ENCODE data around the gene COL9A3.
A peak's percentile ranks its signal among the peaks of the same experiment; 100 is the strongest.

Gene COL9A3

DNA sequence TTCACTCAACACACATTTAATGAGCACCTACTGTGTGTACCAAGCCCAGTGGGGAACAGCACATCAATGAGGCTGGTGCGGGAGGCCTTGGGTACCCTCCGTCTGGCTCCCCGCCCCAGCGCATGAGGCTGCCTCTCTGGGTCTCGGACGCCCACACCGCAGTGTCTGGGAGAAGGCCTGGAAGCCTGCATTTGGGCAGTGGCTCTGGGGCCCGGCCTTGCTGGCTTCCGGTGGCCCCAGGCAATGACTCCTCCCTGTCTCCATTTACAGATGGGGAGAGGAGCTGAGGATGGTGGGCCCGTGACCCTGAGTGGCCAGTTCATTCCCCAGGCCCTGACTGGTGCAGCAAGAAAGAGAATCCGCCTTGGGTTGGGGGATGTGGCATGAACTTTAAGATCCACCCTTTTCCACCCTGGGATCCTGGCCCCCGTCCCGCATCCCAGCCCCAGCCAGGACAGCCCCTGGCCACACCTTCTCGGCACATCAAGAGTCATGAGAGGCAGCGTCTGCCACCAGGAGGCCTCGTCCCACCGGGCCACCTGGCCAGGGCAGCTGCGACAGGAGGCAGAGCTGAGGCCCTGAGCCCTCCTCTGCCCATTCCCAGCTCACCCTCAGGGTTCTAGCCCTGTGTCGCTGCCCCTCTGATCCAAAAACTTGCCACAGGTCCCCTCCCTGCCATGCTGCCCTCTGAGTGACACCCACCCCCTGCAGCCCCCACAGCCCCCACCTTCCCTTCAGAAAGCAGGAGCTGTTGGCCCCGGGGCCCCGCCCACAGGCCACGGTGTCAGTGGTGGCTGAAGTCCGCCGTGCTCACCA is 38.0 kb upstream of the COL9A3 start:
- DNase-seq (ENCODE audit: low spot score) = no peak

GRCh38 chr20:62779417-62779685 is 37.5 kb upstream of the COL9A3 start:
- no peak for DNase-seq (ENCODE audit: low spot score)

- DNase-seq (ENCODE audit: low spot score) = no peak
These were observed 36.6 kb upstream of the COL9A3 start for GRCh38 chr20:62780204-62780603.

DNA sequence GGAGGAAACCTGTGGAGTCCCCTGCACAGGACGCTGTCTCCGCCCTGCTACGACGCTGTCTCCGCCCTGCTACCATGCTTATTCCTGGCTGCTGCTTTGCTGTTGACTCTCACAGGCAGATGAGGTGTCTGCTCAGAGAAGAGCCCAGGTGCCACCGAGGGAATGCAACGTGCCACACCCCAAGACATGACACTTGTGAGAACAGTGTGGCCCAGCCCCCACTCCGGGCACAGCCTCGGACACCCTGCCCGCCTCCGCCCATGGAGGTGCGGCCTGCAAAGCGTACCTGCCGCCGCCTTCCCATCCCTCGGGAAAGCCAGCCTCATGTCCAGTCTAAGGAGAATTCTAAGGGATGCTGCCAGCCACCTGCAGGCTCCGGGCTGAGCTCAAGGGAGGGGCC is 36.2 kb upstream of the COL9A3 start:
- DNase-seq (ENCODE audit: low spot score) = no peak

GRCh38 chr20:62782149-62782892 is 34.5 kb upstream of the COL9A3 start:
- no peak for DNase-seq (ENCODE audit: low spot score)

DNA sequence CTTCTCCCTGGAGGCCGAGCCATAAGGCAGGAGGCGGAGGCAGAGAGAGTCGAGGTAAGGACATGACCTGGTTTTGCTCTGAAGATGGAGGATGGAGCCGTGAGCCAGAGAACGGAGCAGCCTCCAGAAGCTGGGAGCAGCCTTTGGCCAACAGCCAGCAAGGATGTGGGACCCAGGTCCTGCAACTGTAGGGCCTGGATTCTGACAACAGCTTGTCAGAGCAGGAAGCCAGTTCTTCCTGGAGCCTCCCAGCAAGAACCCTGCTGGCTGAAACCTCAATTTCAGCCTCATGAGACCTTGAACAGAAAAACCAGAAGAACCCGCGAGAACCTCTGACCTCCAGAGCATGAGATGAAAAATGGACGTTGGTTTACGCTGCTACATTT is 34.0 kb upstream of the COL9A3 start:
- DNase-seq (ENCODE audit: low spot score) = no peak

- no peak for DNase-seq (ENCODE audit: low spot score)
These were observed 32.4 kb upstream of the COL9A3 start for GRCh38 chr20:62784497-62784896.

- DNase-seq (ENCODE audit: low spot score) = no peak
These were observed 31.5 kb upstream of the COL9A3 start for GRCh38 chr20:62785393-62785792.

DNA sequence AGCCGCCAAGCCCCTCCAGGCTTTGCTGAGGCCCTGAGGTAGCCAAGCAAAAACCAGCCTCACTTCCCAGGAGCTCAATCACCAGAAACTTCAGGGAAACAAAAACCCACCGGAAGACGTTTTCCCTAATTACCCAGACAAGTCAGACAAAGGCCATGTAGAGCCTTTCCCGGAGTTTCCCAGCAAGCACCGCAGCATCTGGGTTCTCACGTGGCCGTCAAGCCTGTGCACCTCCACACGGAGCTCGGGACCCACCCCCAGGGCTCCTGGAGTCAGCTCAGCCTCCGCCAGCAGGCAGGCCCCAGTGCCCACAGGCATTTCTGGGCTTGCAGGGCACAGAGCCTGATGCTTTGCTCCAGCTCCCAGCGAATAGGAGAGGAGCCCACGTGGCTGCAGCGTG is 30.7 kb upstream of the COL9A3 start:
- no peak for DNase-seq (ENCODE audit: low spot score)

- DNase-seq (ENCODE audit: low spot score) = no peak
These were observed 29.5 kb upstream of the COL9A3 start for GRCh38 chr20:62787321-62787720.

GRCh38 chr20:62787866-62788265 is 29.0 kb upstream of the COL9A3 start:
- no peak for DNase-seq (ENCODE audit: low spot score)

DNA sequence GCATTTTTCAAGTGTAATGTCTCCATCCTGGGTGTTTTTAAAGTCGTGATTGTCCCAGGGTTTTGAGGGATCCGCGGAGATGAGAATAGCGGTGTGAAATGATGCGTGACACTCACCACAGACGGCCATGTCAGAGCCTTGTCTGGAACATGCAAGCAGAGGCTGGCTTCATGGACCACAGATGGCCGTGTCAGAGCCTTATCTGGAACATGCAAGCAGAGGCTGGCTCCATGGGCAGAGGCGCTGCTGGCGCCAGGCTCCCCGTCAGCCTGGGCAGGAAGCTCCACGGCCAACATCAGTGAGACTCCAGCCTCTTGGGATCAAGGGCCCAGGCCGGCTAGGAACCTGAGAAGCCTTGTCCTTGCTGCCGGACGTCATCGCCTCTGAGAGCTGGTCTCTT is 28.2 kb upstream of the COL9A3 start:
- DNase-seq (ENCODE audit: low spot score) = no peak

- DNase-seq (ENCODE audit: low spot score) = no peak
These were observed 26.8 kb upstream of the COL9A3 start for GRCh38 chr20:62790075-62790474.

DNA sequence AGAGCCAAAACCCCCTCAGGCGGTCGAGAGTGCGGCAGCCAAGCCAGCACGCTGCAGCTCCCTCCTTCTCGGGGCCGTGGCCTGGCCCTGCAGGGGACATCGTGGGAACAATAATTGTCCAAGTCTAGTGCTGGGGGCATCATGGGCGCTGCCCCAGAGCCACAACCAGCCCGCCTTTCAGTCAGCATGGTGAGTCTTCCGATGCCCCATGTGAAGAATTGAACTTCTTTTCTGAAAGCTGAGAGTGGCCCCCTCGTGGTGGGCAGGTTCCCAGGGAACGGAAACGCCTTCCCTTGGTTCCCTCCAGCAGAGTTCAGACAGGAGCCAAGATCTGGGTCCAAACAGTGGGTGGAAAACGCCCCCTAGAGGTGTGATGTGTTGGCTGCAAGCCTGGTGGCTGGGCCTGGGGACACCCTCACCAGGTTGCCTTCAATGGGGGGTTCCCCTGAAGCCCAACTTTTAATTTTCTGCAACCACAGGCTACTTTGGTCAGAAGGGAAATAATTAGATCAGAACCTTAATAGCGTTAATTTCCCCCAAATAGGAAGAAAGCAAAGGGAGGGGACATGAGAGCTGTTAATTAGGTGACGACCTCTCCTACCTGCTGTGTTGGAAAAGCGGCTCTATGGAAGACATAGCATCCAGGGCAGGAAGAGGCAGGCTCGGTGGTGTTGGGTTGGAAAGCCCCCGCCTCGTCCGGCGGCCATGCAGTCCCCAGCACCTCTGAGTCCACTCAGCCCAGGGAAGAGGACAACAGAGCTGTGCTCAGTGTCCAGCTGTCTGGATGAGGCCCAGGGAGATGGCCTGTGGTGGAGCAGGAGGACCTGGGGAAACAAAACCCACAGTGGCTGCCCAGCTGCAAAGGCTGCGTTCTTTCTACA is 25.3 kb upstream of the COL9A3 start:
- DNase-seq (ENCODE audit: low spot score) = peak; percentile 73

DNA sequence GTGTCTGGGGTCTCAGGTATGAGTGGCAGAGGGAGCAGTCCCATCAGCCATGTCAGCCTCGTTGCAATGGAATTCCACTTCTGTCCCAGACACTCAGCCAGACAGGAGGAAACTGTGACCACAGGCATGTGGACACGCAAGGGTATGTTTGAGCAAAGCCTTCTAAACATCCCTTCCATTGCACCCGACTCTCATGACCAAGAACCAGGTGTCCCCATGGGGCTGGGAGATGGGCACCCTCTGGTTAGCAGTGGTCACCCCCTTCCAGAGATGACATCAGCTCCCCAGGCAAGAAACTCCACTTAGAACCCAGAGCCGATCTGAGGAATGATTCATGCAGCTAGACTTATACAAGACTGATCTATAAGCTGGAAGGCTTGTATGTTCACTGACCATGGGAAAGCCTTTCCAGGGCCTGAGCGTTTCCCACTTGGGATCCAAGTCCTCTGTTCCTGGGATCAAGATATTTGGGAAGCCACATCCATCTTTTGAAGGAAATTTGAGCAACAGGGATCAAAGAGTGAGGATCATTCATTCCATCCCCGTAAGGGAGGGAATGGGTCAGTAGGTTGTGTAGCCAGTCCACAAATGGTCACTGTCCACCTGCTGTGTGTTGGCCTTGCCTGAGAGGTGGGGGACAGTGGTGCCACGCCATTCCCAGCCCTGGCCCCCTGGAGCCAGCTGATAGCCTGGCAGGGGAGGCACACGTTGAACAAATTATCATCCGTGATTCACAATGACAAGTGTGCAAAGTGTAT is 24.5 kb upstream of the COL9A3 start:
- DNase-seq (ENCODE audit: low spot score) = peak; percentile 10

- no peak for DNase-seq (ENCODE audit: low spot score)
These were observed 23.7 kb upstream of the COL9A3 start for GRCh38 chr20:62792940-62793756.

DNA sequence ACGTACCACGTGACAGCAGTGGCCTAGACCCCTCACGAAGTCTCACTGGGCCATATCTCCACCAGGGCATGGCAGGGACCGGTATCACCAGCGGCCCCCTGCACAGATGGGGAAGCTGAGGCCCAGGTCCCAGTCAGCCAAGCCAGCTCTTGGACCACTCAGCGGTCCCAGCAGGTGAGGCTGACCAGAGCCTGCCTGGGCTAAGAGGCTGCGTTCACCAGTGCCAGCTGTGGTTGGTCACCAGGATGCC is 23.2 kb upstream of the COL9A3 start:
- DNase-seq (ENCODE audit: low spot score) = no peak

GRCh38 chr20:62794007-62794724 is 22.7 kb upstream of the COL9A3 start:
- DNase-seq (ENCODE audit: low spot score) = peak; percentile 99

DNA sequence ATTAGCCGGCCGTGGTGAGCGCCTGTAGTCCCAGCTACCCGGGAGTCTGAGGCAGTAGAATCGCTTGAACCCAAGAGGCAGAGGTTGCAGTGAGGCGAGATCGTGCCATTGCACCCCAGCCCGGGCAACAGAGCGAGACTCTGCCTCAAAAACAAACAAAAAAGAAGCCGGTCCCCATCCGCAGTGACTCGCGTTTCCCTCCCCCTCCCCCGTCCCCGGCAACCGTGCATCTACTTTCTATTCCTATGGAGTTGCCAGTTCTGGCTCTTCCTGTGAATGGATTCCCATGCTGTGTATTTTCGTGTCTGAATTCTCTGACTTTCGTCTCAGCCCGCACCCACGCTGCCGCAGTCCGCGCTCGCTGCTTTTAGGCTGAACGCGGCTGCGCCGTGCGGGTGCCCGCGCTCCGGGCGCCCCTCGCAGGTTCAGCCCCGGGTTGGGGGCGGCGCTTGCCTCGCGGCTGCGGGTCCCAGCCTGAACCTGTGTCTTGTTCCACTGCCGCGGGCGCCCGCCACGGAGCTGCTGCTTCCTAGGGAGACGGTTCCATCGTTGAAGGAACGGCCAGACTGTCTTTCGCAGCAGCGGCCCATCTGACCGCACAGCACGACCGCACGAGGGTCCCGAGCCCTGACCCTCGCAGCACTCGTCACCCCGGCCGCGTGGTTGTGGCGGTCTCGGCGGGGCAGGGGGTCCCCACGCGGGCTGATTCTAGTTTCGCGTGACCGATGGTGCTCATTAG is 21.7 kb upstream of the COL9A3 start:
- DNase-seq (ENCODE audit: low spot score) = peak; percentile 47
